Activated T-helper 17 cell treated with anti-CD3 and anti-CD28 coated beads, Interleukin-2, amount 50 U/mL, for 72 hours (primary cell): ENCODE data around the gene DLG4. TPM values are rescaled to one million over a fixed set of nuclear protein-coding genes. Genes with fewer than 3 reads are reported as not detected.
"Not testable (repeated sequence)": the region's sequence is repeated elsewhere in the genome, so short reads cannot be mapped to it uniquely, and the experiment has no call there.

Experiments used
- ATAC-seq: fragments of 150-1000 bp; cut with Tn5 transposase; replicated peaks from 2 replicates; pipeline ENCODE4 v1.10.0; 2021; ENCODE audit warnings: mild to moderate bottlenecking, moderate library complexity
- H3K27ac Mint-ChIP-seq: one replicate; pipeline ENCODE4 v1.8.0; 2022; ENCODE audit warnings: mixed read lengths
- H3K27me3 Mint-ChIP-seq: one replicate; pipeline ENCODE4 v1.8.0; 2022; ENCODE audit warnings: mixed read lengths
- H3K36me3 Mint-ChIP-seq: one replicate; pipeline ENCODE4 v1.8.0; 2022; ENCODE audit warnings: low read depth, mild to moderate bottlenecking, mixed read lengths
- H3K4me1 Mint-ChIP-seq: one replicate; pipeline ENCODE4 v1.8.0; 2022; ENCODE audit warnings: mixed read lengths
- H3K4me3 Mint-ChIP-seq: one replicate; pipeline ENCODE4 v1.8.0; 2022; ENCODE audit warnings: mild to moderate bottlenecking, mixed read lengths
- H3K9me3 Mint-ChIP-seq: one replicate; pipeline ENCODE4 v1.8.0; 2022; ENCODE audit warnings: mixed read lengths
- total RNA-seq, 2 donors: library from RNA; stranded (reverse); gene quantifications; one replicate each; pipeline ENCODE4 v1.2.3, GENCODE V29; 2022

Gene DLG4
- total RNA-seq, 2 donors from 2014 or later = 5.9 to 19.4 TPM

GRCh38 chr17:7179317-7180254 is 40.0 kb downstream of the DLG4 start, which contains the start of gene ASGR1:
TSS of gene ASGR1 (minus strand) at chr17:7179370. CDS start at chr17:7178563, 807 bp downstream.
- peak within 1 kb of the TSS; percentile 66 for H3K4me3 Mint-ChIP-seq
- H3K36me3 Mint-ChIP-seq = no peaks in the 10 kb centered on the region
- H3K4me1 Mint-ChIP-seq = no peaks in the 10 kb centered on the region
- peak within 1 kb of the TSS; percentile 48 for H3K27ac Mint-ChIP-seq
- H3K27me3 Mint-ChIP-seq = peaks cover 4% of the 10 kb centered on the region
- no peaks in the 10 kb centered on the region for H3K9me3 Mint-ChIP-seq
- ATAC-seq = no peak

GRCh38 chr17:7178973-7179316 is 40.7 kb downstream of the DLG4 start:
- no peaks in the 10 kb centered on the region for H3K9me3 Mint-ChIP-seq
- H3K36me3 Mint-ChIP-seq = no peaks in the 10 kb centered on the region
- no peak overlapping the region for H3K4me3 Mint-ChIP-seq
- peaks cover 4% of the 10 kb centered on the region for H3K27me3 Mint-ChIP-seq
- H3K27ac Mint-ChIP-seq = no peak overlapping the region
- no peaks in the 10 kb centered on the region for H3K4me1 Mint-ChIP-seq
- ATAC-seq = no peak

GRCh38 chr17:7177954-7178477 is 41.6 kb downstream of the DLG4 start:
- H3K27ac Mint-ChIP-seq = peak overlapping the region; percentile 48

GRCh38 chr17:7177191-7177953 is 42.3 kb downstream of the DLG4 start:
- H3K27me3 Mint-ChIP-seq = peaks cover 4% of the 10 kb centered on the region
- H3K9me3 Mint-ChIP-seq = no peaks in the 10 kb centered on the region
- peak overlapping the region; percentile 48 for H3K27ac Mint-ChIP-seq
- H3K4me3 Mint-ChIP-seq = peak overlapping the region; percentile 66
- no peaks in the 10 kb centered on the region for H3K36me3 Mint-ChIP-seq
- ATAC-seq = peak; percentile 74
- no peaks in the 10 kb centered on the region for H3K4me1 Mint-ChIP-seq

More at GRCh38 chr17:7177954-7178477, 41.6 kb downstream of the DLG4 start:
- Mint-ChIP-seq H3K36me3 (no peaks in the 10 kb centered on the region), H3K4me1 (no peaks in the 10 kb centered on the region), H3K9me3 (no peaks in the 10 kb centered on the region), H3K27me3 (peaks cover 4% of the 10 kb centered on the region), H3K4me3 (peak overlapping the region; percentile 66)
- no peak for ATAC-seq

- no peaks in the 10 kb centered on the region for H3K4me1 Mint-ChIP-seq
- ATAC-seq = no peak
- no peaks in the 10 kb centered on the region for H3K9me3 Mint-ChIP-seq
- no peak overlapping the region for H3K27ac Mint-ChIP-seq
- peak overlapping the region; percentile 66 for H3K4me3 Mint-ChIP-seq
- H3K27me3 Mint-ChIP-seq = peaks cover 4% of the 10 kb centered on the region
- H3K36me3 Mint-ChIP-seq = no peaks in the 10 kb centered on the region
Observed at GRCh38 chr17:7176841-7177190, 42.8 kb downstream of the DLG4 start.

- Mint-ChIP-seq H3K4me1 (no peaks in the 10 kb centered on the region), H3K9me3 (no peaks in the 10 kb centered on the region), H3K27ac (no peak overlapping the region), H3K4me3 (no peak overlapping the region), H3K27me3 (peaks cover 4% of the 10 kb centered on the region), H3K36me3 (no peaks in the 10 kb centered on the region)
- ATAC-seq = no peak
Observed at GRCh38 chr17:7176107-7176840, 43.4 kb downstream of the DLG4 start.

- H3K9me3 Mint-ChIP-seq = no peaks in the 10 kb centered on the region
- no peaks in the 10 kb centered on the region for H3K4me1 Mint-ChIP-seq
- H3K27me3 Mint-ChIP-seq = peaks cover 4% of the 10 kb centered on the region
- H3K36me3 Mint-ChIP-seq = no peaks in the 10 kb centered on the region
- no peak overlapping the region for H3K4me3 Mint-ChIP-seq
- H3K27ac Mint-ChIP-seq = no peak overlapping the region
- ATAC-seq = no peak
Observed at GRCh38 chr17:7175330-7175733, 44.3 kb downstream of the DLG4 start.

- Mint-ChIP-seq H3K4me1 (no peaks in the 10 kb centered on the region), H3K36me3 (no peaks in the 10 kb centered on the region), H3K4me3 (no peak overlapping the region), H3K9me3 (no peaks in the 10 kb centered on the region), H3K27ac (no peak overlapping the region), H3K27me3 (peaks cover 4% of the 10 kb centered on the region)
- no peak for ATAC-seq
Observed at GRCh38 chr17:7174603-7175326, 44.9 kb downstream of the DLG4 start.

GRCh38 chr17:7173687-7174602 is 45.7 kb downstream of the DLG4 start:
- no peaks in the 10 kb centered on the region for H3K4me1 Mint-ChIP-seq

GRCh38 chr17:7172522-7173191 is 47.0 kb downstream of the DLG4 start:
- not testable (repeated sequence) for H3K4me3 Mint-ChIP-seq, H3K36me3 Mint-ChIP-seq, H3K27me3 Mint-ChIP-seq, H3K4me1 Mint-ChIP-seq, H3K9me3 Mint-ChIP-seq, ATAC-seq, H3K27ac Mint-ChIP-seq

More at GRCh38 chr17:7173687-7174602, 45.7 kb downstream of the DLG4 start:
- Mint-ChIP-seq H3K4me3 (no peak overlapping the region), H3K27me3 (peaks cover 4% of the 10 kb centered on the region), H3K36me3 (no peaks in the 10 kb centered on the region), H3K9me3 (no peaks in the 10 kb centered on the region), H3K27ac (no peak overlapping the region)
- peak; percentile 84 for ATAC-seq

GRCh38 chr17:7169565-7169908 is 50.1 kb downstream of the DLG4 start:
- H3K4me1 Mint-ChIP-seq, H3K27ac Mint-ChIP-seq, H3K36me3 Mint-ChIP-seq, H3K4me3 Mint-ChIP-seq, H3K27me3 Mint-ChIP-seq, H3K9me3 Mint-ChIP-seq, ATAC-seq: not testable (repeated sequence)

- not testable (repeated sequence) for H3K36me3 Mint-ChIP-seq, H3K4me1 Mint-ChIP-seq, H3K27ac Mint-ChIP-seq, H3K9me3 Mint-ChIP-seq, H3K27me3 Mint-ChIP-seq, H3K4me3 Mint-ChIP-seq, ATAC-seq
Observed at GRCh38 chr17:7168841-7169564, 50.6 kb downstream of the DLG4 start.
